Measurements from ENCODE around the gene TENT4A.

DNA sequence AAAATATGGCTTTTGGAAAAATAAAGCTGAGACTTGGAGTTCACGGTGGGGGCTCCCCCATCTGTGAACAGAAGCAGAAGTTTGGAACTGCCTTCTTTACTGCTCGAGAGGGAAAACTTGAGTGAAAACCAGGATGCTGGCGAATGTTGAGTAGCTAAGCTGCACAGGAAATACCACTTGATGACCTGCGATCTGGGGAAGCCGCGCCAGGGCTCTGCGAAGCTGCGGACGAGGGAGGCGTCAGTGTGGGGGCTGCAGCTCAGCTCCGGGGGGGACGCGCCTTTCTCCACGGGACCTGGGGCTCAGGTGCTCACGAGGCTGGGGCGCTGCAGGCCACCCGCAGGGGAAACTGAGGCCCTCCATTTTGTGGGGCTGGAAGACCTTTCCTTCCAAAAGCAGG lies 62.3 kb downstream of the TENT4A start:
- TF ChIP-seq, protein P1, sequence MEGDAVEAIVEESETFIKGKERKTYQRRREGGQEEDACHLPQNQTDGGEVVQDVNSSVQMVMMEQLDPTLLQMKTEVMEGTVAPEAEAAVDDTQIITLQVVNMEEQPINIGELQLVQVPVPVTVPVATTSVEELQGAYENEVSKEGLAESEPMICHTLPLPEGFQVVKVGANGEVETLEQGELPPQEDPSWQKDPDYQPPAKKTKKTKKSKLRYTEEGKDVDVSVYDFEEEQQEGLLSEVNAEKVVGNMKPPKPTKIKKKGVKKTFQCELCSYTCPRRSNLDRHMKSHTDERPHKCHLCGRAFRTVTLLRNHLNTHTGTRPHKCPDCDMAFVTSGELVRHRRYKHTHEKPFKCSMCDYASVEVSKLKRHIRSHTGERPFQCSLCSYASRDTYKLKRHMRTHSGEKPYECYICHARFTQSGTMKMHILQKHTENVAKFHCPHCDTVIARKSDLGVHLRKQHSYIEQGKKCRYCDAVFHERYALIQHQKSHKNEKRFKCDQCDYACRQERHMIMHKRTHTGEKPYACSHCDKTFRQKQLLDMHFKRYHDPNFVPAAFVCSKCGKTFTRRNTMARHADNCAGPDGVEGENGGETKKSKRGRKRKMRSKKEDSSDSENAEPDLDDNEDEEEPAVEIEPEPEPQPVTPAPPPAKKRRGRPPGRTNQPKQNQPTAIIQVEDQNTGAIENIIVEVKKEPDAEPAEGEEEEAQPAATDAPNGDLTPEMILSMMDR (IDR thresholded peaks at IDR 0.05), result no peak
- TF ChIP-seq POLR2A (IDR thresholded peaks at IDR 0.05), result no peak
